H4 (cell line): ENCODE measurements around the gene TWF1. TPM values are rescaled to one million over a fixed set of nuclear protein-coding genes. Genes with fewer than 3 reads are reported as not detected.
"Not testable (repeated sequence)": the region's sequence is repeated elsewhere in the genome, so short reads cannot be mapped to it uniquely, and the experiment has no call there.

Experiments used
- DNase-seq: peaks from one replicate; pipeline ENCODE4 v3.0.0-alpha.2; 2015; ENCODE audit warnings: low spot score
- total RNA-seq: library from RNA; depleted of rRNA; stranded (reverse); fragments of >200 nt; shearing (Covaris generic); gene quantifications from 2 replicates; pipeline ENCODE4 v1.2.3, GENCODE V29; 2014

TWF1 gene
- total RNA-seq, 1 experiment from 2014 or later, result 143 TPM

DNA sequence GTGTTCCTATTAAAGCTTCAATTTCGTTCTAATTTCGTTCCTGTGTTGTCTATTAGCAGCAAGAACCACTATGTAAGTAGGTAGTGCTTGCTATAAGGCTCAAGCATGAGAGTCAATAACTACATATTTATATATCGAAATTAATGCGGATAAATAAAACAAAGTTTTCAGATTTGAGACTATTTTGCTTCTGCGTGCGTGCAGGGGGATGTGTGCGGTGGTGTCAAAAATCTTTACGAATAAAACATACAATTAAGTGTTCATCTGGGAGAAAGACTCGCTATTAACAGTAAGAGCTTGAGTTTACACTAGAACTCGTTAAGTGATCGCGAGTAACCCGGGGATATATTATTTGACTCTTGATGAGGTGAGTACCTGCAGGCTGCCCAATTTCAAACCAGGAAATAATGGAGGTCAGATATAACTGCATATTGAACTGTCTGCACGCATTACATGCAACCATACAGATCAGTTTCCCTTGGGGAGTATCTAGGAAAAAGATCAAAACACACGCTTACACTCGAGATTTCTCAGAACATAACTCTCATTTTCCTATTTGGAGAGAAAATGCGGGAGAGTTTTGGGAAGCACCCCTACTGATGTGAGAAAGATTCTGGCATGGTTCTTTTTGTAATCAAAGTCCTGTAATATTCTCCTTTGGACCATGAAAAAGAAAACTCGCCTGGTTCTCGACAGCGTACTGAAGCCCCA, 813 bp downstream of the TWF1 start:
- DNase-seq, result no peak

GRCh38 chr12:43797561-43798217, 8.4 kb downstream of the TWF1 start:
- DNase-seq, result no peak

DNA sequence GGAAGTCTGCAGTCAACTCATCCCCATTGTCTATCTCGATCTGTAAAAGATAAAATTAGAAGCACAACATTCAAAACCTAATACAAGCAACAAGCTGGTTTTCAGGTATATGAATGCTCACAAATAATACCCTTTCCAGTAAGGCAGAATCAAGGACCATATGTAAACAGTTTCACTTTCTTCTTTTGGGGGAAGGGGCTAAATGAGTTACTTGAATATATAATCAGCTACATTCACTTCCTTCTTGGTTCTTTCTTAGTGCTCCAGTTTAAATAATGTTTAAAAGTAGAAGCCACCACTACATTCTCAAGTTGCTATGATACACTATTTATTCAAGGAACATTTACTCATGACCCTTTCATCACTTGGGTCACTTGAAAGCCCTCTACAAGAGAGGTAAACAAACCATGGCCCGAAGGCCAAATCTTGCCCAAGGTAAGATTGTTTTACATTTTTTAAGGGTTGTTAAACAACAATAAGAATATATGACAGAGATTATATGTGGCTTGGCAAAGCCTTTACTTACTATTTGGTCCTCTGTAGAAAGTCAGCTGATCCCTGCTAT, 10.3 kb downstream of the TWF1 start:
- no peak for DNase-seq

- DNase-seq, result no peak
These were observed 16.2 kb downstream of the TWF1 start for GRCh38 chr12:43789941-43790340.

- no peak for DNase-seq
These were observed 19.0 kb downstream of the TWF1 start for GRCh38 chr12:43786899-43787693.

DNA sequence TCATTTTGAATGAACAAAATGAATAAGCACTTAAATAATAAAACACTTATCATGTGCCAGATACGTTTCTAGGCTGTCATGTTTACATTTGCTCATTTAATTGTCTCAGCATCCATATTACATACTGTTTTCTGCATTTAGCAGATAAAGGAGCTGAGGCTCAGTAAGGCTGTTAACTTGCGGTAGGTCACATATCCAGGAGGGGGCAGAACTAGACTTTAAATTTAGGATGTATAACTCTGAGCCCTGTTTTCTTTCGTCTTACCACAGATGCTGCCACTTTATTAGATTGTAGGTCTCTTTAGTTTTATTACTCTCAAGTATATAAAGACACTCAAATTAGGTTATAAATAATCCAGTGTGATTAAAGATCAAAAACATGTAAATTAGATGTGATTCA, 29.6 kb downstream of the TWF1 start:
- DNase-seq, result no peak

GRCh38 chr12:43766291-43766690, 39.8 kb downstream of the TWF1 start:
- DNase-seq, result no peak

- no peak for DNase-seq
These were observed 41.6 kb downstream of the TWF1 start for GRCh38 chr12:43764528-43764927.

GRCh38 chr12:43763769-43764168, 42.3 kb downstream of the TWF1 start:
- DNase-seq, result no peak

GRCh38 chr12:43762596-43762995, 43.5 kb downstream of the TWF1 start:
- no peak for DNase-seq

DNA sequence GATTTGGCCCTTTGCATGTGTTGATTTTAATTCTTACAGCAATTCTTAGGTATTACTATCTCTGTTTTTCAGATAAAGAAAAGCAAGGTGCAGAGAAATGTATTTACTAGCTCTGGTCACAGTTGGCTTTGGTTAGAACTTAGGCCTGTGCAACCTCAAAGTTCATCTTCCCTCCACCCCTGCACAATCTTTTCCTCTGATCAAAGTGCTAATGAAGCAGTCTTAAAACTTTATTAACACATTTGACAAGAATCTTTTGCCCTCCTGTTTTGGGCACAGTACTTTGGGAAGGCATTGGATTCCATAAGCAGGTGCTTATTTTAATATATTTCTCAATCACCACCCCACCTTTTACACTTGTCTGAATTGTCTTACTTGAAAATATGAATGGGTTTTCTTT, 44.6 kb downstream of the TWF1 start:
- no peak for DNase-seq

- no peak for DNase-seq
These were observed 45.7 kb downstream of the TWF1 start for GRCh38 chr12:43760396-43760795.

DNA sequence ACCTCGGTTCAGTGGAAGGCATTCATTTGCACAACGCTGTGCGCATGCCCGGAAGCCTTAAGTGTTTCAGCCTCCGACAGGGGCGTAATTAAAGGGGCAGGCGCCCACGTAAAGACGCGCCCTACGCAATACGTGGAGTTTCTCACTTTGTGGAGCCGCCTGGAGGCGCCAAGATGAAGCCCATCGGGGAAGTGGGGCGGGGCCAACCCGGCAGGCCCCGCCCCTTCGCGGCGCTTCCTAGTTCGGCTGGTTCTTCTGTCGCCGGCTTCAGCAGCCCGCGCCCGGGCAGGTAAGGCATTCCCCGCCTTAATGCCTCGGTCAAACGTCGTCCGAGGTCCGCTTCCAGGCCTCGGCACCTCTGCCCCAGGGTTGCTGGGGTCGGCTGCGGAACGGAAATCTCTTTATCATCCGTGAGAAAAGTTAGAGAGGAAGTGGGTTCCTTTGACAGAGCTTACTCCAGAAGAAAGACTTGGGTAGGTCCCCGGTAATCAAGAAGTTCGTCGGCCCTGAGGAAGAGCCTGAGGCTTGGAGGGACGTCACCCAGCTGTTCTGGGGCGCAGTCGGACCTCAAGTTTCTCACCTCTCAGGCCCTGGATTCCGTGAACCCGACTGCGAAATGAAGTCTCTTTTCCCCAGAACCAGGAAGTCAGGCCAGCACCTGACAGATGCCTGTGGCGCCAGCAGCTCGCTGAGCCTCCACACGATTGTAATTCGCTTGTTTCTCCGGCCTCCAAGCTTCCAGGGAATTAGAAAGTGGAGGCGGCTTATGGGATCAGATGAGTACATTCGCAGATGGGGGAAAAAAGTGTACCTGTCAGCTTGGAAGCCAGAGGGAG, 47.2 kb downstream of the TWF1 start, which contains the start of the genes IRAK4 and PUS7L:
Gene IRAK4, plus strand, starts transcription at position 224 of the 836 bp plus-strand sequence. CDS start 9,161 bp downstream, outside the sequence.
Gene PUS7L, minus strand, starts transcription at position 63 of the 836 bp plus-strand sequence. CDS start 3,545 bp downstream, outside the sequence.
- peak; percentile 94 for DNase-seq

DNA sequence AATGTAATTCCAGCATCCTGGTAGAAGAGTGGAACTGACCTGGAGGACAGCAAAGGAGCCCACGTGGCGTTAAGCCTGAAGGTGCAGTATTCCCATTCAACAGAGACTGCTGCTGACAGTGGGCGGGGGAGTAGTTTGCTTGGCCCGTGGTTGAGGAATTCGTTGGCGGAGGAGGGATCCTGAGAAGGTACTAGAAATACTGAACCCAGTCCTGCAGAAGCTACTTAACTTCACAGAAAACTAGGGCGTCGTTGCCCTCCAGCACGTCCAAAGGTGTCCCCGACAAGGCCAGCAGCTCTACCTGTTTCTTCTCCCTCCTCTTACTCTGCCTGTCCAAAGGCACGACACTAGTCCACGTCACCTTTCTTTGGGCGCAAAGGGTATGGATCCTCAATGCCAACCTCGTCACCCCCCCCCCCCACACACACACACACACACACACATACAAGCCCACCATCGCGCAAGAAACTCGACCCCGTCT, 47.8 kb downstream of the TWF1 start:
- DNase-seq, result no peak

DNA sequence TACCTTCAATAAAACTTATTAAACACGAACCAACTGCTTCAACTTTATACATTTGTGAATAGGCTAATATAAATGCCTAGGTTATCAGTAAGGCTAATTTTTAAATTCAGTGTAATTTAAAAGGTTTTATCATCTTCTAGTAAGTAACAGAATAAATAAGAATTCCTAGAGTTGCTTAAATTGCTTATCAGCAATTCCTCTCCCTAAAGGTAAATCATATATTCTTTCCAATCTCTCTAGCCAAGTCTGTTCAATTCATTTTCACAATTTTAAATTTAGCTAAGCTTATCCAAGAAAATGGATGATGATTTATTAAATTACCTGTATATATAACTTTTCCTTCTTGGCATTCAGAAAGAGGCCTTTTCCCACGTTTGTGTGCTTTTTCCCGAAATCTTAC, 52.1 kb downstream of the TWF1 start:
- no peak for DNase-seq

GRCh38 chr12:43751360-43751759, 54.8 kb downstream of the TWF1 start:
- DNase-seq, result not testable (repeated sequence)

- DNase-seq, result no peak
These were observed 55.3 kb downstream of the TWF1 start for GRCh38 chr12:43750814-43751213.

- DNase-seq, result no peak
These were observed 57.1 kb downstream of the TWF1 start for GRCh38 chr12:43749016-43749415.

DNA sequence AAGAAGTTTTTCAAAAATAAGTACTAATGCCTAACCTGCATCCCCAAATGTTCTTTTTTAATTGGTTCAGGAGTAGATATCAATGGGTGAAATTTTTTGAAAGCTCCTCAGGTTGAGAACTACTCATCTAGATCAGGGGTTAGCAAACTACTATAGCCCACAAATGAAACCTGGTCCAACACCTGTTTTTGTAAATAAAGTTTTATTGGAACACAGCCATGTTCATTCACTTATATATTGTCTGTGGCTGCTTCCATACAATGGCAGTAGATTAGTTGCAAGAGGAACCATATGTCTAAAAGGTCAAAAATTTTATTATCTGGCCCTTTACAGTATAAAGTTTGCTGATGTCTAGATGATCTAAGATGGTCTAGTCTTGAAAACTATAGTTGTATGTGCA, 61.3 kb downstream of the TWF1 start:
- no peak for DNase-seq
